NCI-H748 treated with DMSO at 0.1 percent for 48 hours (cell line): Measurements from ENCODE around the gene DCST1.

ENCODE experiments used
- DNase-seq: peaks from one replicate; lab custom pipeline; 2025; lab: John Stamatoyannopoulos, UW

The DCST1 gene

DNA sequence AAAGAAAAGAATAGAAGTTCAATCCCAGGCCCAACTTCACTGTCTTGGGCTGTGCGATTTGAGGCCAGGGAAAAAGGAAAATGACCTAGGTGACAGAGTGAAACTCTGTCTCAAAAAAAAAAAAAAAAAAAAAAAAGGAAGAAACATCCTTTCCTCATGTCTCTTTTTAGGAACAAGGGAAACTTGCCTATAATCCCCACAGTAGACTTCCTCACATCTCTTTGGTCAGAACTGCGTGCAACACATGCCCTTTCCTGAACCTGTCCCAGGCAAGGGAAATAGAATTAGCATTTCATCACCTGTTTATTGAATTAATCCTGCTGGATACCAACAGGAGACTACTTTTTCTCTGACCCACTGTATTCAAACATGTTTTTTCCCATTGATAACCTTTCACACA, 2.3 kb downstream of the DCST1 start:
- DNase-seq, result no peak

DNA sequence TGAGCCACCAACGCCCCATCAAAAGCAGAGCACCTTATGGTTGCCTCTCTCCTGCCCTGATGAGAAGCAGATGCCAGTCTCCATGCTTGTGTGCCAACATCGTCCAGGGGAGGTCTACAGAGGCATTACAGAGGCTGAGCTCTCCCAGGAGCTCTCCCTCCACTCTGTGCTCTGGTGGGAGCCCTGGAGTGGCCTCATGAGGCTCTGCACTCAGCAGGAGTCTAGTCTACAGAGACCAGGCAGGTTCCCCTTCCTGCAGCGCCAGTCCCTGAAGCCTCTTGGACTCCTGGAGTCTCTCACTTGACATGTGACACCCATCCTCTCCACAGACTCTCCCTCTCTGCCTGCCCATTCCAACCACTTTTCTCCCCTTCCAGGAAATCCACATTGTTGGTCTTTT, 3.4 kb downstream of the DCST1 start:
- DNase-seq, result no peak

DNA sequence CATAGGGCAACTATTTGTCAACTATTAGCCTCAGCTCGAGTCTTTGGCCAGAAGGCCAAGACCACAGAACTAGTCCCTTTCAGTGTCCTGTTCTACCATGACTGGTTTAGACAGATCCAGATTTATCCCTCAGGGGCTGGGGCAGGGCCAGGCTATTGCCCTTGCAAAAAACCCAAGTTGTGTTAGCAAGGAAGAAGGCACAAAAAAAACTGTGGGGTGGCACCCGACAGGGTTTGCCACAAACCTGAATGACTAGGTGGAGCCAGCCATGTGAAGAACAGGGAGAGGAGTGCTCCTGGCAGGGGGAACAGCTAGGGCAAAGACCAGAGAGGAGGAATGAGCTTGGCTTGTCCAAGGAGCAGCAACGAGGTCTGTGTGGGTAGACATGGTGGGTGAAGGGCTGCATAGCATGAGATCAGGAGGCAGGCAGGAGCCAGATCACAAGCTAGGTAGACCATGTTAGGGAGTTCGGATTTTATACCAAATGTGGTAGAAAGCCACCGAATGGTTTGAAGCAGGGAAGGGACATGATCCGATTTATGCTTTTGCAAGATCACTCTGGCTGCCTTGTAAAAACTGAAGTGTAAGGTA, 4.3 kb downstream of the DCST1 start:
- no peak for DNase-seq

DNA sequence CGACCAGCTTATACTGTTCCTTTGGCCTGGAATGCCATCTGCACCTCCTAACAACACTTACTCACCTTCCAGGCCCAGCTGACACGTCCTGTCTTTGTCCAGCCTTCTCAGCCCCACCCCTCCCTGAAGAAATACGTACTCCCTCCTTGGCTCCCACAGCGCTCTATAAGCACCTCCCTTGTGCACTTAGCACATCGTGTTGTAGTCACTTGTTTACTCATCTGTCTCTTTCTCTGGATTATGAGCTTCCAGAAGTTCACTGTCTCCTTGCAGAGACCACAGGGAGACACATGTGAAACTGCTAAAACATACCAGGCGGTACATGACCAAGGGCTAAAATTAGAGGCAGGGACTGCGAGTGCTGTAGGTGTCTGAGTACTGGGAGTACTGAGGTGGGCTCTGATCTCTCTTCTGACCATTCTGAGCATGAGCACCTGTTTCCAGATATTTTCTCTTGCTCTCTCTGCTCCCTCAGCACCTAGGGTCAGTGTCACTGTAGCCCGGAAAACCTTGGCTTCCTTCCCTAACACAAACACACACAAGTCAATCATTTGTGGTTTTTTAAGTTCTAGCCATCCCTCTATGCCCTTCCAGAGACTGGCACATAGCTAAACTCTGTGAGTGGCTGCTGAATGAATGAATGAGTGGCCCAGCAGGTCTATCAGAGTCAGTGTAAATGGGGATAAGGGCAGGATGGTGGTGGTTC, 5.1 kb downstream of the DCST1 start:
- no peak for DNase-seq

DNA sequence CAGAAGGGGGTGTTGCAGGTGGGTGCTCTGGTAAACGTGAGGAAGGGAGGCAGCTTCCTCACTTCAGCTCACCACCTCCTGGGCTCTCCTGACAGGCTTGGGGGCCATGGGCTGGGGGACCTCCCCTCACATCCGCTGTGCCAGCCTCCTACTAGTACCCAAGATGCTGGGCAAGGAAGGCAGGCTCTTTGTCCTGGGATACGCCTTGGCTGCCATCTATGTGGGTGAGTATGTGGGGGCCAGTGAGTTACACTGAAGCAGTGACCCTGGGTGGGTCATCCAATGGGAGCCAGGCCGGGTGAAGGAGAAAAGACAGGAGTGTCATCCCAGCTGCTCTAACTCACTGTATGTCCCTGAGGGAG, 5.7 kb downstream of the DCST1 start:
- DNase-seq, result no peak

DNA sequence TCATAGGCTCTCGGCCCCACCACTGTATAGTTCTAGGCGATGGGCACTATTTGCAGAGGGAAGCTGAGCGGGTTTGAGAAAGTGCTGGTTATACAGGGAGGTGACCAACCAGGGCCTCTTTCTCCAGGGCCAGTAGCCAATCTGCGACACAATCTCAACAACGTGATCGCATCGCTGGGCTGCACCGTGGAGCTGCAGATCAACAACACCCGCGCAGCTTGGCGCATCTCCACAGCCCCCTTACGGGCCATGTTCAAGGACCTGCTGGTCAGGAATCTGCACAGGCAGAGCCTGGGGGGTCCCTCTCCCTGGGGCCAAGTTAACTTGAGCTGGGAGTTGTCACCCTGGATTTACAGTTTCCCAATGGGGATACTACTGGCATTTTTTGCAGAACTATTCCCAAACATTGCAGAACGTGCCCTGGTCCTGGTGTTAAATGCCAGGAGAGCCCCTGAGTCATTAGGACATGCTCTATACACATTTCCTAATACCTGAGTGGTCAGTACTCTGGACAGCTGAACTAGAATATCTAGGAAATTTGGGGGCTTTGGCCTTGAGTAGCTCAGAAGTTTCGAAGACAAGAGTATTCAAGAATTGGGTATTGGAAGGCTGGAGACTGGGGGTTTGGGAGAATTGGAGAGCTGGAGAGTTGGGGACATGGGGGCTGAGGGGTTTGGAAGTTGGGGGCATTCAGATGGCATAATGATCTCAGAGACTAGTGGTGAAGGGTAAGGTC, 6.9 kb downstream of the DCST1 start:
- DNase-seq, result no peak

DNA sequence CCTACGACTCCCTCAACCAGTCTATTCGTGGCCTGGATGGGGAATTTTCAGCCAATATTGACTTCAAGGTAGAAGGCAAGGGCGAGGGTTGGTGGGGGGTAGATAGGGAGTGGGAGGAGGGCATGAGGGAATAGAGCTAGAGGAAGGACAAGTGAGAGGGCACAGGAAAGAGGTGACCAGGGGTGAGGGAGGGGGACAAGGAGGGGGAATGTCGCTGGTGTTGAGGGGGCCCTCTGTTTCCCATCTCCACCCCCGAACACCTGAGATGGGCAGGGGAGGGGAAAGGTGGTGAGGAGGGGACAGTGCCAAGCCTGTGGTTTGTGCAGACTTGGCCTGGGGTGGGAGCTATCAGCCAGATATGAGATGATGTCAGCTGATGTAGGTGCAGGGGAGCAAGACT, 9.2 kb downstream of the DCST1 start:
- no peak for DNase-seq

DNA sequence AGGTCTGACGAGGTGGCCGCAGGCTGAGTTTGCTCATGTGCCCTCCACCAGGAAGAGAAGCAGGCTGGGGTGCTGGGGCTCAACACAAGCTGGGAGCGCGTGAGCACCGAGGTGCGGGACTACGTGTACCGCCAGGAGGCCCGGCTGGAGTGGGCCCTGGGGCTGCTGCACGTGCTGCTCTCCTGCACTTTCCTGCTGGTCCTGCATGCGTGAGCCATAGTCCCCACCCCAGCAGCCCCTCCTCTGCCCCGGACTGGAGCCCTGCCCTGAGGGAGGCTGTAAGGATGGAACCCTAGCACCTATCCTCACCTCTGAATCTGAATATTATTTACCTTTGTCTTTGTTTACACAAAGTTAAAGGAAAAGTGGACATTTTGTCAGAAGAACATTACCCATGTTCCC, 9.7 kb downstream of the DCST1 start:
- no peak for DNase-seq

DNA sequence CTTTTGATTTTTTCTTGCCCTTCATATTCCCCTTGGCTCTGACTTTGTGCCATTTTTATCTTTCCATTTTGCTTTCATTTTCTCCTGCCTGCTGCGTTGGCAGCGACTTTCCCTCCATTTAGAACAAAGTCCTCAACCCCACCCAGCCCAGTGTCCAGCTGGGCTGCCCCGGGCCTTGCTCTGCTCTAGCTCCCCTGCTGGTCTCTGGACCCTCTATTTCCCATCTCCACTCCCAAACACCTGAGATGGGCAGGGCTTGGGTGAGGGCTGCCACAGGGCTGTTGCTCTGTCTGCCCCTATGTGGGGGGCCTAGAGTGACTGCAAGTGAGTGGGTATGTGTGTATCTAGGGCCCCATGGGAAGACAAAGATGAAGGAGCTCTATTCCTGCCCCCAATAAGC, 10.2 kb downstream of the DCST1 start:
- no peak for DNase-seq

DNA sequence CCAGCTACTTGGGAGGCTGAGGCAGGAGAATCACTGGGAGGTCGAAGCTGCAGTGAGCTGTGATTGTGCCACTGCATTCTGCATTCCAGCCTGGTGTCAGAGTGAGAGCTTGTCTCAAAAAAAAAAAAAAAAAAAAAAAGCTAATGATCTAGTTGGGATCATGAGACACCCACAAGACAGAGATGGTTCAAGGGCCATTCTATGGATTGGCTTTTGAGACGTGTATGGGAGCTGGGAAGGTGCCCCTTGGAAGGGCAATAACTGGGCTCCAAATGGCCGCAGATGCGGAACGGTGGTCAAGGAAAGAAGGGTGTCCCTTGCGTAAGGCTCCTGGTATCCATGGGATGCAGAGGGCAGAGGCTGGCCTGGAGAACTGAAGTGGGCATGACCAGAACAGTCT, 10.7 kb downstream of the DCST1 start:
- no peak for DNase-seq

DNA sequence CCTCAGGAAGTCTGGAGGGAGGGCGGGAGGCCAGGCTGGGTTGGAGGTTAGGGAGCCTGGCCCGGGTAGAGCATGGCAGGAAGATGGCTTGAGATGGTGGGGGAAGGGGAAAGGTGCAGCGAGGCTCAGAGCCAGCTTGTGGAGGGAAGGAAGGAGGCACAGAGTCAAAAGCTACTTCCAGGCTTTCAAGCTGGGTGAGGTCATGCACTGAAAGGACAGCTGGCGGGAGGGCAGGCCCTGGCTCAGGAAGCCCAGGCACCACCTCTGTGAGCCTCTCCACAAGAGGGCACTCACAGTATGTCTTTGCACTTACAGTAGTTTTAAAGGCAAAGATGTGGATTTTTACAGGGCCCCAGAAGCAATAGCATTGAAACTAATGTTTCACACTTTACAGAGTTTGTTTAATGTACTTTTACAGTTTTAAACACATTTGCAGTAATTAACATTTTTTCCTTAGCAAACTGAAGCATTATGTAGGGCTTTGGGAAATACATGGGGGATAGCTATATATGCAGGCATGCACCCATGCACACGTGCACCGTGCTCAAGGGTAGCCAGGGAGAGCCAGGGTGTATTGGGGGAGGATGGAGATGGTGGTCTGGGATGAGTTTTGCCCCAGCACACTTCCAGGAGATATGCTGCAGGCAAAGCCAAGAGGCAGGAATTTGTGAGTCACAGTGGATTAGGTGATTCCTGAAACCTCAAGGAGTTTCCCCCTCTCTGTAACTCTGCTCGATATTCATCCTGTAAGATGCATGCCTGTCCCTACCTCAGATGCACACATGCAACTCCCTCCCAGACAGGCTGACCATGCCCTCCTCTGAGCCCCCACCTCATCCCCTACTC, 11.4 kb downstream of the DCST1 start:
- peak; percentile 17 for DNase-seq

DNA sequence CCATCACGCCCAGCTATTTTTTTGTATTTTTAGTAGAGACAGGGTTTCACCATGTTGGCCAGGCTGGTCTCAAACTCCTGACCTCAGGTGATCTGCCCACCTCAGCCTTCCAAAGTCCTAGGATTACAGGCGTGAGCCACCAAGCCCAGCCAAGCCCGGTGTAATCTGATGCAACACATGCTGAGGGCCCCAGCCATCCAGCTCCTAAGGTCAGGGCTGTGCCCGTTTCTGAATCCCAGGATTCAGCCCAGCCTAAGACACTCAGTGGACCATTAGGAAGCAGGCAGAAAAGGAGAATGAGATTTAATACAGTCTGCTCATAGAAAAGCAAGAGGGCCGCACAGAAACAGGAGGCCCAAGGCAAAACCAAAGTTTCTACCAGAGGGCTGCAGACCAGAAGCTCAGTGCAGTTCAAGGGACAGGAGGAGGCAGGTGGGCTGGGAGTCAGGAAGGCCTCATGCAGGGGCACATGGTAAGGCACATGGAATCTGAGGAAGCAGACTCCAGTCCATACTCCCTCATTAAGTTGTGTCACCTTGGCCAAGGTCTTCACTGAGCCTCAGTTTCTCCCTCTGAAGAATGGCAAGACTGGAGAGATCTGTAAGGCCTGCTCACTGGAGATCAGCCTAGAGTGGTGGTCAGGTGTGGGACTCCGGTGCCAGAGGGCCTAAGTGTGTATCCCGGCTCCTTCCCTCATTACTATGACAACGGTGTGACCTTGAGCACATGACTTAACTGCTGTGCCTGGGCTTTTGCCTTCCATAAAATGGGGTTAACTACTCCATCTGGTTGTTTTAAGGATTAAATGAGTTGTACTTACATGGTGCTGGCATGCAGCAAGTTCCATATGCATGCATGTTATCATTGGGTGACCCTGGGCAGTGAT, 15.1 kb downstream of the DCST1 start:
- DNase-seq, result no peak

DNA sequence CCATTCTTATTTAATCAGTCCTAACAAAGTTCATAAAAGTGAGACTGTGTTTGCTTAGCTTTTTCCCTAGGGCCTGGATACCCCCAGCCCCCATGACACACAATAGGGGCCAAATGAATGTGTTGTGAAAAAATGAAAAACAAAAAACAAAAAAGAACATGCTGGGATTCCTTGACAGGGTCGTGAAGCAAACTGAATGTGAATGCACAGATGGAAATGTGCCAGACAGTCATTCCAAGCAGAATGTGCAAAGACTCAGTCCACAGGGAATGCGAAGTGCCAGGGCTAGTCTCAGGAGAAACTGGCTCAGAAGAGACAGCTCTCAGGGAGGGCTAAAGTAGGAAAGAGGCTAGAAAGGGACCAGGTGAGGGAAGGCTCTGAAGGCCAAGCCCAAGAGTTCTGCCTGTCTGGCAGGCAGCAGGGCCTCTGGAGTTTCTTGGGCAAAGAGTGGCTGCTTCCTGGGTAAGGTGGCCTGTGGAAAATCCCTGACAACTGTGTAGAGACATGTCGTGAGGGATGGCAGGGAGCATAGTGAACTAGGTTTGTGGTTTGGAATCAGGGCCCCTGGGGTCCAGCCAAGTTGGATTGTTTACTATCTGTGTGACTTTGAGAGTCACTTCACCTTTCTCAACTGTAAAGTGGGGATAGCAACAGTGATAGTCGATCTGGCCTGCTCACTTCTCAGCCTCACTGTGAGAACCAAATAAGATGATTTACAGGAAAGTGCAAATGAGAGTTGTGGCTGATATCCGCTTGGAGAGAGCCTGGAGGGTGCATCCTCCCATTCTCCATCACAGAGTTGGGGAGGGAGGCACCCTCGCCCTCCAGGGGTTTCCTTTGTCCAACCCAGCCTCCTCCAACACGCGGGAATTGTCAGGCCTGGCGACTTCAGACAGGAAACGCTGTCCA, 16.3 kb downstream of the DCST1 start:
- DNase-seq, result no peak

DNA sequence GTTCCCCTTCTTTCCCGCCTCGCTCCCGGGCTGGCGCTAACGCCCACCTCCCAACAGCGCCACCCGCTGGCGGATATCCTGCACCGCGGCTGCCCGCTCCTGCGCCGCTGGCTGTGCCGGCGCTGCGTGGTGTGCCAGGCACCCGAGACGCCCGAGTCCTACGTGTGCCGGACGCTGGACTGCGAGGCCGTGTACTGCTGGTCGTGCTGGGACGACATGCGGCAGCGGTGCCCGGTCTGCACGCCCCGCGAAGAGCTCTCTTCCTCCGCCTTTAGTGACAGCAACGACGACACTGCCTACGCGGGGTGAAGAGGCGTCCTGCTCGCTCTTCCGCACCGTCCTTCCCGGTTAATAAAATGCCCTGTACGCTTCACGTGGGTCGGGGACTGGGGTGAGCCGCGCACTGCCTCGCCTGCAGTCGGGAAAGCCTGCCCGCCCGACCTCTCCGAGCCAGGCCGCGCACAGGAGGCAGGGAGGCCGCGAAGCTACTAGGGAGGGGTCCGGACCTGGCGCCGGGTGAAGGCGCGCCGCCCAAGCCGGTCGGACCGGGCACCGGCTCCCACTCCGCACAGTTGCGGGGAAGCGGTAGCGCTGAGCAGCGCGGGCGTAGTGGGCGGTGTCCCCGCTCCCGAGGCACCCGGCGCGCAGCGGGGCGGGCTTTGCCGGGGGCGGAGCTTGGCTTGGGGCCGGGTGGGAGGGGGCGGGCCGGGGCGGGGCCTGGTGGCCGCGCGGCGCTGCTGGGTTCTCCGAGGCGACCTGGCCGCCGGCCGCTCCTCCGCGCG, 17.1 kb downstream of the DCST1 start, which contains the start of gene ADAM15:
TSS of gene ADAM15 (plus strand) at position 757 of the 782 bp plus-strand sequence. CDS start 71 bp downstream, outside the sequence.
- DNase-seq, result peak; percentile 87

DNA sequence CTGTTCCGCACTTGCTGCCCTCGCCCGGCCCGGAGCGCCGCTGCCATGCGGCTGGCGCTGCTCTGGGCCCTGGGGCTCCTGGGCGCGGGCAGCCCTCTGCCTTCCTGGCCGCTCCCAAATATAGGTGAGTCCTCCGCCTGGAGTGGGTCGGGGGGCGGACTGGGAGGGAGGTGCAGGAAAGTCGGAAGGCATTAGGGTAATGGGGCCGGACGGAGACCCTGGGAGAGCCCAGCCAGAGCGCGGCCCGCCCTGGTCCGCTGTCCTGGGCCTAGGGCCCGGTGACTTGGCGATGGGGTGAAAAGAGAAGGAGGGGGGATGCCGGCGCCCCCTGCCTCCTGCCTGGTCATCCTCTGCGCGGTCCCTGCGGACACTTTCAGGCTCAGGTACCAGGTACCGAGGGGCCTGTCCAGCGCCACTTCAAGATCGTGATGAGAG, 17.7 kb downstream of the DCST1 start:
- peak; percentile 14 for DNase-seq

DNA sequence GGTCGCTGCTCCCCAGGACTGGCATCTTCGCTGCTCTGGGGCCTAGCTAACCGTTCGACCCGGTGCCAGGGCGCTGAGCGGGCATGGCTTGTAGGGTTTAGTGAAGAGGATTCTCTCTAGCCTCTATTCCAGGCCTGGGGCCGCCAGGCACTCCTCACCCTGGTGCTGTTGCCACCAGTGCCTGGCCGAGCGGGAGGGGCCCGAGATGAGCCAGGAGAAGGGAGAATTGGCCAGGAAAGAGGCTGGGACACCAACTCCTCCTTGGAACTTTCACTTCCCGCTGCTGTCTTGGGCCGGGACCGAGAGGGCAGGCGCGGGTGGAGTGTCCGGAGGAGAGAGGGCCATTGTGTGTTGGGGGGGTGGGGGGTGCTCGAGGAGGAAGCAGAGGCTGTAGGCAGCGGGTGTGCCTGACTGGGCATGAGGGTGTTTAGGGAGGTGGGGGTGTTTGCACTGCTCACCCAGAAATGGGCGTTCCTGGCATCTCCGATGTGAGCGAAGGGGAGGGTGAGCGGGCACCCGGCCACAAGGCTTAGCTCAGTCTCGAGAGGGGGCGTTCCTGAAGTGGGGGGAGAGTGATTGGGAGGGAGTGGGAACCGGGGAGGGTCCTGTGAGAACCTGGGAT, 18.3 kb downstream of the DCST1 start:
- no peak for DNase-seq

DNA sequence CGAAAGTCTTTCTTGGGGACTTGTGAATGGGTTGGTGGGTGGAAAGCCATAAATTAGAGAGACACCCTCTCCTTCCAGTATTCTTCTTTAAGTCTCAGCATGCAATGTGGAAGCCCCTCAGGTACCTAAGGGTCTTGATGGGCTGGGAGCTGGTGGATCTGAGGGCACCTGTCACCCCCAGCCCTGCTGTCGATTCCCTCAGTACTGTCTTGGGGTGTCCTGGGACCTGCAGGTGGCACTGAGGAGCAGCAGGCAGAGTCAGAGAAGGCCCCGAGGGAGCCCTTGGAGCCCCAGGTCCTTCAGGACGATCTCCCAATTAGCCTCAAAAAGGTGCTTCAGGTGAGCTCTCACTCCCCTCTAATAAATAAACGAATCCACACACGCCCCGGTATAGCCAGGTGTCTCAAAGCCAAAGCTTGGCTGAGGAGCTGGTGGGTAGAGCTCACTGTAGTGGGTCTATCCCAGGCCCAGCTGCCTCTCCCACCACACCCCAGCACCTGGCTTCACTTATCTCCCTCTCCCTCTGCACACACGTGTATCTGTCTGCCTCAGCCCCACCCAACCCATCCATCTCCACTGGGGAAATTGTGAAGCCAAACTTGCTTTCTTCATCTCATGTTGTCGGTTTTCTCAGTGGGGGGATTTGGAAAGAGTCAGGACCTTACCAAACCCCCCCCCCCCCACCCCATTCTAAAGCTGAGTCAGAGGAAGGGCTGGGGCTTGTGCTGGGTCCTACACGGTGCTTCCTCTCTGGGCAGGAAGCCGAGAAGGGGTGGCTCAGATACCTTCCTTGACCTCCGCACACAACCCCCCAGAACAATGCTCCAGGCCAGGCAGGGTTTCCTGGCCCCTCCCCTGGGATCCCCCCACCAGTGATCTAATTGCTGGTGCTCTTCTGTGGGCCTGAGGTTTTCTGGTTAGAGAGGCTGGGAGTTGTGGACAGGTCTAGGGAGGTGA, 19.1 kb downstream of the DCST1 start:
- no peak for DNase-seq
